ELF-1 (cell line): ENCODE results near the gene EXOC6B.
A peak's percentile ranks its signal among the peaks of the same experiment; 100 is the strongest.

ENCODE experiments used
- DNase-seq: peaks from one replicate; pipeline ENCODE4 v3.0.0-alpha.2; 2016; ENCODE audit warnings: low read depth, low spot score

The EXOC6B gene

GRCh38 chr2:72275084-72275483, 550.7 kb downstream of the EXOC6B start:
- DNase-seq = no peak

DNA sequence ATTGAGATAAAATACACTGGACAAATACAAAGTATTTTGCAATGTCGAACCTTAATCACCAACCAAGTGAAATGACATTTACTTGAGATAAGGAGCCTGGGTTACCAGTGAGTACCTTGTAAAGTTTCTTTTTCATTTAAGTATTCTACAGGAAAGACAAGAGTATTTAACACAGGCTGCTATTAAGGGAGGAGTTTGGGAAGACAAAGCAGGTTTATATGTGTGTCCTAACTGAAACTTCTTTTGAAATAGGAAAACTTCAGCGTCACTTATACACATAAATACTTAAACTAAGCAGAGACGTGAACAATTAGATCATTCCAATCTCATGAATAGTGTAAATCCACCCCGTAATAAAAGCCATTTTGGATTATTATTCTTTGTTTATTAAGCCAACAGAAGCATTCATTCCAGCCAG, 551.4 kb downstream of the EXOC6B start:
- no peak for DNase-seq

- DNase-seq = no peak
Measured at GRCh38 chr2:72273384-72273783, 552.4 kb downstream of the EXOC6B start.

- no peak for DNase-seq
Measured at GRCh38 chr2:72271766-72272641, 553.8 kb downstream of the EXOC6B start.

DNA sequence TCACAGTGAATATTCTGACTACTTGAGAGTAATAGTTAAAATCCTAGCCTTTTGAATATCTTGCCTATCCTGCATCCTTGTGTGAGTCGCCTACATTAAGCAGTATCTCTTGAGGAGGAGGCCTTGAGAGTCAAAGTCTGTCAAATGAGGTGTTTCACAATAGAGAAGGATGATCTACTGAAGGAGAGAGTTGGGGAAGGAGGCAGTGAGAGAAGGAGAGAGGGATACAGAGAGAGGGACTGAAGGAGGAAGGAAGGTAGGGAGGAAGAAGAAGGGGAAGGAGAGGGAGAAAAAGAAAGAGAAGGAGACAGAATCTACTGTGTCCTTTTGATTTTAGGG, 554.6 kb downstream of the EXOC6B start:
- DNase-seq = no peak

DNA sequence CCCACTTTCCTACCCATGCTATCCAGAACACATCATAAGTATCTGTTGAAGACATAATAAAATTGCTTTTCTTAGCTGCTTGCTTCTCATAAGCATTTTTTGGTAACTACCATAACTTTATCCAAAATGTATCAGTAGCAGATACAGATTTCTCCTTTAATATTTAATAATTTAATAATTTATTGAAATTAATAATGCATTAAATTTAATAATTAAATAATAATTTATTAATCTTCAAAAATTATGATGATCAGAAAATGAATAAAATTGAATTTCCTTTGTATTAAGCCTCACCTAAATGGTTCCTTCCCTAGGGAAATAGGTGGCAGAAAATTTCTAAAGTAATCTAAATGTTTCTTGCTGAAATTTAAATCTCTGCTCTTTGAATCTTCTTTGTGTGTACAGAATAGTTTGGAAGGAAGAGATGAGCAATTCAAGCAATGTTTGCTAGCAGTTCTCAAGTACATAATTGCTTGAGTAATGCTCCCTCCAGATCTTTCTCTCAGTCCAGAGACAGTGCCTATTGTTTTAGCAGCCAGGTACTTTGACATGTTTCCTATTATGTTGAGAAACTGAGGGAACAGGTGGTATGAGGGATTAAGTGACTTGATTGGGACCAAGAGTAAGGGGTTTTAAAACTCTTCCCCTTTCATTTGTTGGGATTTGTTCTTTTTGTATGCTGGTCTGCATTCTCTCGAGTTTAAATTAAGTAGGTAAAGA, 555.1 kb downstream of the EXOC6B start:
- DNase-seq = no peak

DNA sequence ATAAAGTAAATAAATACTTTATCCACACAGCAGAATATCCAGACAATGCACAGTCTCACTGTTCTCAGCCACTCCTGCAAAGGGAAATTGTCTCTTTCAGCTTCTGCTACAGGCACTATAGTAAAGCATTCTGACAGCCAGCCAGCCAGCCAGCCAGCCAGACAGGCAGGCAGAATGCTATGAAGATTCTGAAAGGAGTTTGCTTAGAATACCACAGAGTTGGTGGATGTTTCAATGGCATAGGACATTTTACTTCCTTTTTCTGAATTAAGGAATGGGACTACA, 562.1 kb downstream of the EXOC6B start:
- DNase-seq = no peak

DNA sequence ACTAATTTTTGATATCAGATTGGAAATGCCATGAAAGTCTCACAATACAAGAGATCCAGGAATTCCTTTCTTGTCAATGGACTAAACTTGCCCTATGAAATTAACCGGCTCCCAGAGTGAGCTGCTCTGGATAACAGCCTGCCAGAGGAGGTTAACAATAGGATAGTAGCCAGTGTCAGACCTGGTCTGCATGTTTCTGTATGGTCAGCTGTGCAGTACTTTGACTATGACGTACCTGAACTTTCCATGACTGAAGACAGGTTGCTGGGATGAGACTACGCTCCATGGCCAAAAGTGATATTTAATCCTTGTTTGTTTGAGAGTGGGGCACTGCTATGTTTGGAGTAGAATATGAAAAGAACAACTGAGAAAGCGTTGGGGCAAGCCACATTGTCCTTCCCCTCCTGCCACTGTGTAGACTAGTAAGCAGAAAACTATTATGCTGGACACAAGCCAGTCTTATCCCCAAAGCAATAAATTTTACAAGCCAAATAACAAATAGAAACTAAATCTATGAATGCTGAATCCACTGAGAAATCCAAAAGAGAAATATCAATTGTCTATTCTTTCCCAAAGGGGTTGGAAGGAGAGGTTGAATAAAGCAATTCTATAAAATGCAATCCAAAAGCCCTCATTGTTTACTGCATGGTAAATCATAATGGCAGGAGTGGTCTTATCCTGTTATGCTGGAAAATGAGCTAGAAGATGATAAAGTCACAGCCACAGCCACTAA, 562.6 kb downstream of the EXOC6B start:
- DNase-seq = no peak

- DNase-seq = no peak
Measured at GRCh38 chr2:72261076-72261475, 564.8 kb downstream of the EXOC6B start.

- no peak for DNase-seq
Measured at GRCh38 chr2:72255540-72255939, 570.3 kb downstream of the EXOC6B start.

DNA sequence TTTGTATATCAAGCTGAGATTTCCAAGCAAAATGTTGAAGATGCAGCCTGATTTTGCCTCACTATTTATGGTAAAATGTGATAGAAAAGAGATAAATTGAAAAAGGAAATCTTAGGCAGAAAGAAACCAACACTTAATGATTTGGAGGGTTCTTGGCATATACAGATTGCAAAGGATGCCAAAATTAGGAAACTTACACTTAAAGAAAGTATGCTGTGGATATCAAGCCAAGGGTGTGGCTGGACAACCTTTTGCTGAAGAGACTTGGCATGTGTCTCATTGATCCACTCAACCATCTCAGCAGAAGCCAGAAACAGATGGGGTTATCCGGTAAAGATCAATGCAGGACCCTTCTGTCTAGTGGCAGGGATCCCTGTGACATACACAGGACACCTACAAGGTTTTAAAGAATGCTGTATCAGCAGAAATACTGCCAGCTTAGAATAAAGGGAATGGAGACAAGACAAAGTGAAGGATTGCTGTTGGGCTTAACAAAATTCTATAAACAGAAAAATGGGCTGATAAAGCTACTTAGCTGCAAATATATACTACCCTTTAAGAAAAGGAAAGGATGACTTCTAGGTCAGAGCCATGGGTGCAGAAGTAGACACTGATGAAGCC, 570.9 kb downstream of the EXOC6B start:
- DNase-seq = no peak

DNA sequence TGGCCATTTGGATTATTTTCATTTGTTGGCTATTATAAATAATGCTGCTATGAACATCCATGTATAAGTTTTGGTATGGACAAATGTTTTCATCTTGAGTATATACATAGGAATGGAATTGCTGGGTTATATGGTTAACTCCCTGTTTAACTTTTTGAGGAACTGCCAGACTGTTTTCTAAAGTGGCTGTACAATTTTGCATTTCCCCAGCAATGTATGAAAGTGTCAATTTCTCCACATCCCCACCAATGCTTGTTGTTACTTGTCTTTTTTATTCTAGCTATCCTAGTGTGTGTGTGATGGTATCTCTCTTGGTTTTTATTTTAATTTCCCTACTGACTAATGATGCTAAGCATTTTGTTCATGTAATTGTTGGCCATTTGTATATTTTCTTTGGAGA, 587.5 kb downstream of the EXOC6B start:
- no peak for DNase-seq

- DNase-seq = no peak
Measured at GRCh38 chr2:72237549-72237948, 588.3 kb downstream of the EXOC6B start.

- no peak for DNase-seq
Measured at GRCh38 chr2:72236445-72237067, 589.3 kb downstream of the EXOC6B start.

DNA sequence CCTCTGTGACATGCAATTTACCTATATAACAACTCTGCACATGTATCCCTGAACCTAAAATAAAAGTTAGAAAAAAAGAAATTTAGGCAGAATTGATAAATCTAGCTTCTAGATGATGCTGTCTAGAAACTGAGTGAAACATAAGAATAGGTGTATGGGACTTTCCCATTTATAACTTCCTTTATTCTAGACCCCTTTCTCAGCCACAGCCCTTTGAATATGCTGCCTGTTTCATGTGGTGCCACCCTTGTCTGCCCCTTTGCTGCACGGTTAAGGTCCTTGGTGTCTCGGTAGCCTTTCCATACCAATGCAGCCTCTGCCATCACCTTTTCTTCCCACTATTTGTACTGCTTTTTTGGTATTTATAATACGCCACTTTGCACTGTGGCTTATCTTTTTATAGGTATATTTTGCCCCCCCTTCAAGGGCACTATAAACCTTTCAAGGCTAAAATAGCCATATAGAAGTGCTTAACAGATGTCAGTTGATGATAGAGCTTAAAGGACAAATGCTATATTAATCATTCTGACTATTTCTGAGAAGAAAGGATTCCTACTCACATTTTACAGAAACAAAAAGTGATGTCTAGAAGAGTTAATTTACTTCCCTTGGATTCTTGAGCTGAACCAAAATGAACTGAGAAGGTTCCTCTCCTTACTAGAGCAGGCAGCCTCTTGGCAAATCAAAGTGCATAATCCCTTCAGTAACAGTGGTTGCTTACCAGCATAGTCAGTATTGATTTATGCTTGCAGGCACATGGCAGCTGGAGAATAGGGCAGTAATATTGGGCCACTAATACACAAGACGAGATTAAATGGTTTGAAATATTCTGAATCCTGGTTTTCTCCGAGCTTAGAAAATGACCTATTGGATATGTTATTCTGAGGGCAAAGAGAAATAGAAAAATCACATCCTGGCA, 590.1 kb downstream of the EXOC6B start:
- no peak for DNase-seq

DNA sequence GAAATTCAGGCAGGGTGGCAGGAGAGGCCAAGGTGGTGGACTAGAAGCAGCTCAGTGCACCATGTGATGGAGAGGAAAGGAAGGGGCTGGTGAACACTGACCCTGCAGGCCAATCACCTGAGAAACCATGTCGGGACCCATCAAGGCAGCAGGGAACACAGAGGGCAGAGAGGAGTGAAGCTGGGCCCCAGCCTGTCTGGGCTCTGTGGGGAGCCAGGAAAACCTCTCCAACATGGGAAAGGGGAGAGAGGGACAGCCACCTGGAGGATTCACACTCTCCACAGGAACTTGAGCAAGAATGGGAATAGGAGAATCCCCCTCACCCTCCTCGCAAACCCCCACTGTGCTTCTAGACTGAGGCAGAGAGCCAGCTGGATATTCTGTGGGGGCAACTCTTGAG, 592.6 kb downstream of the EXOC6B start:
- DNase-seq = no peak

- DNase-seq = no peak
Measured at GRCh38 chr2:72222829-72223564, 602.8 kb downstream of the EXOC6B start.

DNA sequence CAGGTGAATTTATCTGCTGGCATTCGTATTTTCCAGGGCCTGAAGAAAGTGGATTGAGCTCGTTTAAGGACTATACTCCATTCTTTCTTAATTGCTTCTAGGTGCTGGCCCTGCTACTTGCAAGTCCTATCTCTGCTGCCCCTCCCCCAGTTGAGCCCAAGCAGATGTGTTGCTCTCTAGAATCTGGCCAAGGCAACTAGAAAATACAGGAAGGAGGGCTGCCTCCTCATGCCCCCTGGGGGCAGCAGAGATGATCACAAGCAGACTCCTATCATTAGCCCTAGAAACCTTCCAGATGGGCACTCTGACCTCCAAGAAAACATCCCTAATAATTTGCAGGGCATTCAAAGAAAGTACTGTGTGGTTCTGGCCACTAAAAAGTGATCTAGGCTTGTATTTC, 605.7 kb downstream of the EXOC6B start:
- peak; percentile 87 for DNase-seq

DNA sequence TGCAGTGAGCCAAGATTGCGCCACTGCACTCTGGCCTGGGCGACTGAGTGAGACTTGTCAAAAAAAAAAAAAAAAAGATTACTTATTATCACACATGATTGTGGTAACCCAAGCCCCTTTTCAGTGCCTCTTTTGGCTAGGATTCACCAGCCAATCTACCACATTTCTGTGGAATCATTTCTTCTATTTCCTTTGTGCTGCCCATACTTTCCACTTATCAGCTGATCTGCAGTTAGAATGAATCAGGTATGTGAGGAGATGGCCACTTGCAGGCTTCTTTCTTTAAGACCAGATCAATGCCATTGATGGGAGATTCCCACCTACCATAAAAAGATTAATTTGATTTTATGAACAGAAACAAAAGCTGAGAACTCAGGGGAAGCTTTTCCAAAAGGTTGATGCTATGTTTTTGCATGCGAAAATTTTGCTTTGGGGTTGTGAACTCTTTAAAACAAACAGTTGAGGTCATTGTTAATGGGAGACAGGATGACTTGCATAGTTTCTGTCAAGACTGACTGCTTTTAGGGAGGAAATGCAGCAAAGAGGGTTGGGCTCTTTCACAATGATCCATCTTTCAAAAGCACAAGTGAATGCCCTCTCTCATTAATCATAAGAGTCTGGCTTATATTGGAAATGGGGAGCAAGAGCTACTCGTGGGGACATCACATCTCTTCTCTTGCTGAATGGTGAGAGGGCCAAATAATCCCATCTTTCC, 611.2 kb downstream of the EXOC6B start:
- DNase-seq = no peak
